HepG2 (cell line): Measurements from ENCODE around the gene DSC3. TPM values are rescaled to one million over a fixed set of nuclear protein-coding genes. Genes with fewer than 3 reads are reported as not detected.
"Not testable (repeated sequence)": the region's sequence is repeated elsewhere in the genome, so short reads cannot be mapped to it uniquely, and the experiment has no call there.

Experiments used
- ATAC-seq: fragments of 200-7000 bp; cut with Tn5 transposase; 3 replicates; pipeline ENCODE4 v1.9.1; 2020; ENCODE audit warnings: mild to moderate bottlenecking, moderate library complexity
- BruUV-seq: library from RNA; stranded (reverse); fragments of 400-500 nt; replicated peaks from 2 replicates; lab custom pipeline; 2021; lab: Mats Ljungman, UMichigan
- CTCF ChIA-PET: fragments of 300-600 bp; formaldehyde crosslinking; extraction: SDS; loops from one replicate; lab custom pipeline; 2021; ENCODE audit warnings: low total read pairs, inconsistent platforms, low intra/inter-chr PET ratio; lab: Yijun Ruan, JAX
- POLR2A ChIA-PET: fragments of 350-600 bp; sonication (Branson Sonifier 250); formaldehyde crosslinking; loops from one replicate; lab custom pipeline; 2020; ENCODE audit warnings: antibody characterized with exemption, inconsistent platforms; lab: Yijun Ruan, JAX
- DNase-seq: peaks from one replicate; pipeline ENCODE4 v3.0.0-alpha.2; 2015; ENCODE audit warnings: low spot score
- FAIRE-seq: peaks from 3 replicates; lab custom pipeline; 2011; peaks lifted over from hg19 to GRCh38; lab: Jason Lieb, UNC
- H2AFZ ChIP-seq: one replicate; pipeline ENCODE4 v1.6.1; 2011; ENCODE audit warnings: low read length, inconsistent platforms
- H3K27ac ChIP-seq: fragments of 300-600 bp; 3 replicates; pipeline ENCODE4 v1.8.0; 2011; ENCODE audit warnings: mixed run types, mild to moderate bottlenecking, mixed read lengths, low read length, inconsistent platforms; ENCODE audit not compliant: insufficient read depth; ENCODE audit errors: extremely low read length
- H3K27me3 ChIP-seq, 2 experiments: fragments of 200-600 bp in 1 of 2; 2 replicates in 1 of 2; 3 replicates in 1 of 2; pipeline versions ENCODE4 v1.6.0 to v1.8.0; 2011; ENCODE audit warnings: low read length in 2 of 2, mild to moderate bottlenecking in 2 of 2, moderate library complexity in 2 of 2, inconsistent platforms in 1 of 2; ENCODE audit not compliant: insufficient read depth in 2 of 2, control insufficient read depth in 1 of 2
- H3K36me3 ChIP-seq, 2 experiments: fragments of 200-600 bp in 1 of 2; replicated peaks in 1 of 2; 2 replicates in 1 of 2; 3 replicates in 1 of 2; pipeline versions ENCODE4 v1.5.1 to v1.8.0; 2011; ENCODE audit warnings: low read length in 2 of 2, inconsistent platforms in 1 of 2; ENCODE audit not compliant: insufficient read depth in 2 of 2, control insufficient read depth in 1 of 2
- H3K4me1 ChIP-seq: 2 replicates; pipeline ENCODE4 v1.5.1; 2012; ENCODE audit warnings: low read length, inconsistent platforms; ENCODE audit not compliant: insufficient read depth
- H3K4me2 ChIP-seq: 2 replicates; pipeline ENCODE4 v1.6.0; 2011; ENCODE audit warnings: low read depth, low read length, inconsistent platforms
- H3K4me3 ChIP-seq, 3 experiments: fragments of 200-600 bp in 1 of 3; sonication (generic), shearing (Covaris generic) in 1 of 3; replicated peaks in 1 of 3; 2 replicates each; pipeline ENCODE4 v1.5.1; 2011 to 2016; ENCODE audit warnings: low read length in 3 of 3, inconsistent platforms in 2 of 3, low read depth in 2 of 3, mild to moderate bottlenecking in 2 of 3, control low read depth in 1 of 3, mixed read lengths in 1 of 3; ENCODE audit not compliant: insufficient read depth in 1 of 3
- H3K79me2 ChIP-seq: one replicate; pipeline ENCODE4 v1.6.1; 2011; ENCODE audit warnings: low read length, inconsistent platforms; ENCODE audit not compliant: insufficient read depth
- H3K9ac ChIP-seq: 2 replicates; pipeline ENCODE4 v1.6.0; 2011; ENCODE audit warnings: mild to moderate bottlenecking, low read depth, low read length, inconsistent platforms; ENCODE audit not compliant: insufficient read depth
- H3K9me3 ChIP-seq: 2 replicates; pipeline ENCODE4 v1.5.1; 2012; ENCODE audit warnings: mild to moderate bottlenecking, low read length
- H4K20me1 ChIP-seq: 2 replicates; pipeline ENCODE4 v1.6.0; 2011; ENCODE audit warnings: inconsistent platforms, mild to moderate bottlenecking, low read length, moderate library complexity; ENCODE audit not compliant: insufficient read depth
- MEIS1 ChIP-seq: sonication (generic); formaldehyde crosslinking; IDR thresholded peaks from 2 replicates; pipeline ENCODE4 v1.9.0; 2021; ENCODE audit warnings: mild to moderate bottlenecking, missing genetic modification reagents, moderate library complexity, borderline replicate concordance
- SRF ChIP-seq: IDR thresholded peaks from 2 replicates; pipeline ENCODE4 v1.6.1; 2011; ENCODE audit warnings: mild to moderate bottlenecking, low read depth, low read length, moderate library complexity
- SRSF9 ChIP-seq: fragments of 200-400 bp; formaldehyde crosslinking; IDR thresholded peaks from 2 replicates; pipeline ENCODE4 v1.6.1; 2018; ENCODE audit warnings: borderline replicate concordance, mild to moderate bottlenecking, low read depth, low read length; ENCODE audit not compliant: insufficient read depth, poor library complexity, severe bottlenecking
- TAF15 ChIP-seq: fragments of 200-400 bp; formaldehyde crosslinking; IDR thresholded peaks from one replicate; pipeline ENCODE4 v1.6.1; 2018; ENCODE audit warnings: mild to moderate bottlenecking, low read depth, low read length; ENCODE audit not compliant: poor library complexity, severe bottlenecking
- ZBTB7A ChIP-seq: sonication (generic); formaldehyde crosslinking; IDR thresholded peaks from 2 replicates; pipeline ENCODE4 v1.8.0; 2022; ENCODE audit warnings: mild to moderate bottlenecking, missing genetic modification reagents
- ZNF703 ChIP-seq: sonication (generic); formaldehyde crosslinking; IDR thresholded peaks from 2 replicates; pipeline ENCODE4 v1.5.1; 2020; ENCODE audit warnings: missing genetic modification reagents, mild to moderate bottlenecking, moderate library complexity, borderline replicate concordance
- WGBS: methylation state at CpG from one replicate; pipeline ENCODE4 v1.1.6; 2017; ENCODE audit warnings: low lambda C conversion rate; 5-methylcytosine and 5-hydroxymethylcytosine counted together
- in situ Hi-C: cut with HindIII; loops from 2 replicates; pipeline ENCODE4 v1.10.0; 2017; ENCODE audit warnings: low pct_unique_long_range_greater_than_20kb; ENCODE audit not compliant: extremely low pct_ligation_motif_present
- intact Hi-C: fragments of 100-400 bp; cut with micrococcal nuclease; formaldehyde crosslinking; loops from one replicate; pipeline ENCODE4 v1.10.0; 2022; ENCODE audit not compliant: unreplicated experiment
- polyA plus RNA-seq, 8 experiments: library from polyadenylated mRNA; depleted of rRNA in 3 of 8; stranded (reverse) in 7 of 8; unstranded in 1 of 8; fragments of >200 nt; fragmentation: Illumina TruSeq in 4 of 8; extraction: Trizol in 4 of 8; gene quantifications; 2 replicates each; pipeline versions ENCODE4 v1.2.1 to v1.2.3, GENCODE V29; 2011 to 2016; ENCODE audit warnings: low read depth in 4 of 8, missing spikeins in 1 of 8, mixed read lengths in 1 of 8; ENCODE audit not compliant: insufficient read depth in 1 of 8
- total RNA-seq, 5 experiments: library from RNA; depleted of rRNA; stranded (reverse); fragments of >200 nt; fragmentation: Illumina TruSeq; extraction: Trizol; gene quantifications; 2 replicates each; pipeline ENCODE4 v1.2.3, GENCODE V29; 2016; ENCODE audit warnings: low read depth in 1 of 5
- TF ChIP-seq, protein P1 (sequence below): IDR thresholded peaks from 2 replicates; pipeline ENCODE4 v1.6.1; 2016; ENCODE audit warnings: low read depth
- TF ChIP-seq, protein P2 (sequence below): sonication (generic); formaldehyde crosslinking; IDR thresholded peaks from 2 replicates; pipeline ENCODE4 v1.4.0; 2020; ENCODE audit warnings: missing genetic modification reagents, low read depth, mild to moderate bottlenecking, borderline replicate concordance

DSC3 gene
- total and polyA plus RNA-seq, 2 of the 13 experiments (the other 11 are each of a cell fraction or from before 2014, with no cell fraction given): 0.05 to 0.38 TPM

DNA sequence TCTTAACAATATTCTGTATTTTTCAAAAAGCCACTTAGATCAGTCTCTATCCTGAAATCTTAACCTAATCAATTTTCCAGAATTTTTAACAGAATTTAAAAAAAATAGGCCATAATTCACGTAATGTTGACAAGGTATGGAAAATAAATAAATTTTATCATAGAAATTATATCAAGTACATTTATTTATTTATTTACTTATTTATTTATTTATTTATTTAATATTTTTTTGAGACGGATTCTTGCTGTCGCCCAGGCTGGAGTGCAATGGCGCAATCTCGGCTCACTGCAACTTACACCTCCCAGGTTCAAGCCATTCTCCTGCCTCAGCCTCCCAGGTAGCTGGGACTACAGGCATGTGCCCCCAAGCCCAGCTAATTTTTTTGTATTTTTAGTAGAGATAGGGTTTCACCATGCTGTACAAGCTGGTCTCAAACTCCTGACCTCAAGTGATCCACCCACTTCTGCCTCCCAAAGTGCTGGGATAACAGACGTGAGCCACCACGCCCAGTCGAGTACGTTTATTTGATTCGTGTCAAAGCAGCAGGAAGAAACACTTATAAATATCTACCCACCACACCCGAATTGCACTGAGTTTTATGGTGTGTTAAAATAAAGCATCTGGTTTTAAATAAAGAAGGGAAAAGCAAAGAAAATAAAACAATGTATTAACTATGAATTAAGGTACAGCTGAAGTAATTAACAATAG lies 60.1 kb downstream of the DSC3 start (continued):
- no peak for TF ChIP-seq ZBTB7A
- no peak for TF ChIP-seq ZNF703 (CRISPR knock-in tag)
- TF ChIP-seq, protein P1, sequence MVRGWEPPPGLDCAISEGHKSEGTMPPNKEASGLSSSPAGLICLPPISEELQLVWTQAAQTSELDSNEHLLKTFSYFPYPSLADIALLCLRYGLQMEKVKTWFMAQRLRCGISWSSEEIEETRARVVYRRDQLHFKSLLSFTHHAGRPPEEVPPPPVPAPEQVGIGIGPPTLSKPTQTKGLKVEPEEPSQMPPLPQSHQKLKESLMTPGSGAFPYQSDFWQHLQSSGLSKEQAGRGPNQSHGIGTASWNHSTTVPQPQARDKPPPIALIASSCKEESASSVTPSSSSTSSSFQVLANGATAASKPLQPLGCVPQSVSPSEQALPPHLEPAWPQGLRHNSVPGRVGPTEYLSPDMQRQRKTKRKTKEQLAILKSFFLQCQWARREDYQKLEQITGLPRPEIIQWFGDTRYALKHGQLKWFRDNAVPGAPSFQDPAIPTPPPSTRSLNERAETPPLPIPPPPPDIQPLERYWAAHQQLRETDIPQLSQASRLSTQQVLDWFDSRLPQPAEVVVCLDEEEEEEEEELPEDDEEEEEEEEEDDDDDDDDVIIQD (CRISPR knock-in tag): no peak
- no peak for TF ChIP-seq SRSF9
- TF ChIP-seq, protein P2, sequence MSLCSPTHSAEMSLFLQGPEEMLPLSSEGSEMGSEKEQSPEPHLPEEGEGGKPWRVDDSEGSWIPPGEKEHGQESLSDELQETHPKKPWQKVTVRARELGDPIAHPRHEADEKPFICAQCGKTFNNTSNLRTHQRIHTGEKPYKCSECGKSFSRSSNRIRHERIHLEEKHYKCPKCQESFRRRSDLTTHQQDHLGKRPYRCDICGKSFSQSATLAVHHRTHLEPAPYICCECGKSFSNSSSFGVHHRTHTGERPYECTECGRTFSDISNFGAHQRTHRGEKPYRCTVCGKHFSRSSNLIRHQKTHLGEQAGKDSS (CRISPR knock-in tag): no peak
- TF ChIP-seq SRF: no peak
- TF ChIP-seq MEIS1 (CRISPR knock-in tag): no peak
- TF ChIP-seq TAF15: no peak

DNA sequence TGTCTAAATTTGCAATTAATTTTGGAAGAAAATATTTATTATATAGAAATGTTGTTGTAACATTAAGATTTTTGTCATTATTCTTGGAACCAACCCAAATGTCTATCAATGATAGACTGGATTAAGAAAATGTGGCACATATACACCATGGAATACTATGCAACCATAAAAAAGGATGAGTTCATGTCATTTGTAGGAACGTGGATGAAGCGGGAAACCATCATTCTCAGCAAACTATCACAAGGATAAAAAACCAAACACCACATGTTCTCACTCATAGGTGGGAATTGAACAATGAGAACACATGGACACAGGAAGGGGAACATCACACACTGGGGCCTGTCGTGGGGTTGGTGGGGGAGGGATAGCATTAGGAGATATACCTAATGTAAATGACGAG lies 64.5 kb downstream of the DSC3 start:
- DNase-seq, H3K9ac ChIP-seq, H3K27ac ChIP-seq, ATAC-seq, H3K4me3 ChIP-seq, H4K20me1 ChIP-seq, H3K9me3 ChIP-seq, H3K27me3 ChIP-seq, H3K4me2 ChIP-seq, FAIRE-seq, H3K36me3 ChIP-seq, CTCF ChIA-PET, in situ Hi-C loops, H3K4me1 ChIP-seq, BruUV-seq, H3K79me2 ChIP-seq, H2AFZ ChIP-seq: not testable (repeated sequence)
- intact Hi-C loops: loop anchor here (10.0 kb wide), 2 partner anchors 603 to 747 kb away; no protein-coding TSS in a partner anchor
- 15% methylated on average over 4 of the region's 4 CpGs for WGBS
- POLR2A ChIA-PET: interaction anchor here (0.8 kb wide), 1 partner anchor 522 kb away, joined by 5 read pairs; no protein-coding TSS in a partner anchor
